IPS-18a (cell line): Measurements from ENCODE around the gene TEX12.

Experiments
- H3K27ac ChIP-seq: one replicate; pipeline ENCODE4 v1.5.1; 2013; ENCODE audit warnings: low read length
- H3K27me3 ChIP-seq: one replicate; pipeline ENCODE4 v1.6.1; 2013; ENCODE audit warnings: mild to moderate bottlenecking, low read length; ENCODE audit not compliant: control insufficient read depth, insufficient read depth
- H3K36me3 ChIP-seq: one replicate; pipeline ENCODE4 v1.6.1; 2013; ENCODE audit warnings: low read depth, low read length; ENCODE audit not compliant: control insufficient read depth
- H3K4me1 ChIP-seq: one replicate; pipeline ENCODE4 v1.6.1; 2013; ENCODE audit warnings: low read depth, low read length; ENCODE audit not compliant: control insufficient read depth
- H3K4me3 ChIP-seq: one replicate; pipeline ENCODE4 v1.5.1; 2013; ENCODE audit warnings: low read length
- H3K9ac ChIP-seq: one replicate; pipeline ENCODE4 v1.6.1; 2013; ENCODE audit warnings: mild to moderate bottlenecking, low read length, moderate library complexity
- H3K9me3 ChIP-seq: one replicate; pipeline ENCODE4 v1.6.1; 2013; ENCODE audit warnings: low read depth, low read length; ENCODE audit not compliant: control insufficient read depth

Gene TEX12

GRCh38 chr11:112215621-112216020, 48.4 kb downstream of the TEX12 start:
- no peaks in the 10 kb centered on the region for H3K36me3 ChIP-seq
- H3K4me3 ChIP-seq, result no peak overlapping the region
- H3K27me3 ChIP-seq, result no peaks in the 10 kb centered on the region
- no peak overlapping the region for H3K27ac ChIP-seq
- H3K9ac ChIP-seq, result no peak overlapping the region
- no peaks in the 10 kb centered on the region for H3K9me3 ChIP-seq
- no peaks in the 10 kb centered on the region for H3K4me1 ChIP-seq

- Histone ChIP-seq H3K9ac (no peak overlapping the region), H3K4me1 (no peaks in the 10 kb centered on the region), H3K27ac (no peak overlapping the region), H3K9me3 (no peaks in the 10 kb centered on the region), H3K27me3 (no peaks in the 10 kb centered on the region), H3K4me3 (no peak overlapping the region), H3K36me3 (no peaks in the 10 kb centered on the region)
These were observed 49.5 kb downstream of the TEX12 start for GRCh38 chr11:112216561-112217105.

GRCh38 chr11:112219476-112220232, 52.5 kb downstream of the TEX12 start:
- Histone ChIP-seq H3K27ac (no peak overlapping the region), H3K36me3 (no peaks in the 10 kb centered on the region), H3K4me1 (no peaks in the 10 kb centered on the region), H3K9ac (no peak overlapping the region), H3K4me3 (no peak overlapping the region), H3K27me3 (peaks cover 11% of the 10 kb centered on the region), H3K9me3 (no peaks in the 10 kb centered on the region)

- Histone ChIP-seq H3K4me1 (no peaks in the 10 kb centered on the region), H3K27me3 (peaks cover 11% of the 10 kb centered on the region), H3K9ac (no peak overlapping the region)
These were observed 54.2 kb downstream of the TEX12 start for GRCh38 chr11:112221274-112221835.

More at GRCh38 chr11:112221274-112221835, 54.2 kb downstream of the TEX12 start:
- Histone ChIP-seq H3K36me3 (no peaks in the 10 kb centered on the region), H3K9me3 (no peaks in the 10 kb centered on the region), H3K27ac (no peak overlapping the region), H3K4me3 (no peak overlapping the region)
